BLaER1 treated with 17β-estradiol and CSF1 and Interleukin-3, amounts not matched to agents 10 nM and 100 nM (cell line): ENCODE results near the gene RIIAD1.
A peak's percentile ranks its signal among the peaks of the same experiment; 100 is the strongest.
"Not testable (repeated sequence)": the region's sequence is repeated elsewhere in the genome, so short reads cannot be mapped to it uniquely, and the experiment has no call there.

Experiments used
- H3K27ac ChIP-seq, 11 experiments: shearing (Covaris generic); formaldehyde crosslinking; 2 replicates each; pipeline ENCODE4 v1.8.1; 2022
- H3K27me3 ChIP-seq, 11 experiments: shearing (Covaris generic); formaldehyde crosslinking; 2 replicates each; pipeline ENCODE4 v1.8.1; 2022
- H3K36me3 ChIP-seq, 11 experiments: shearing (Covaris generic); formaldehyde crosslinking; 2 replicates each; pipeline ENCODE4 v1.8.1; 2022
- H3K4me1 ChIP-seq, 10 experiments: shearing (Covaris generic); formaldehyde crosslinking; 2 replicates each; pipeline ENCODE4 v1.8.1; 2022
- H3K4me2 ChIP-seq, 11 experiments: shearing (Covaris generic); formaldehyde crosslinking; 2 replicates each; pipeline ENCODE4 v1.8.1; 2022
- H3K4me3 ChIP-seq, 10 experiments: shearing (Covaris generic); formaldehyde crosslinking; 2 replicates each; pipeline ENCODE4 v1.8.1; 2022
- H3K9ac ChIP-seq, 11 experiments: shearing (Covaris generic); formaldehyde crosslinking; 2 replicates each; pipeline ENCODE4 v1.8.1; 2022
- H3K9me3 ChIP-seq, 11 experiments: shearing (Covaris generic); formaldehyde crosslinking; replicated peaks in 1 of 11; 2 replicates each; pipeline ENCODE4 v1.8.1; 2022
- H4K20me1 ChIP-seq, 11 experiments: shearing (Covaris generic); formaldehyde crosslinking; 2 replicates each; pipeline ENCODE4 v1.8.1; 2022
- Cebpa-rat ChIP-seq, 11 experiments: shearing (Covaris generic); IDR thresholded peaks; 2 replicates each; pipeline ENCODE4 v1.8.1; 2022

The RIIAD1 gene

GRCh38 chr1:151720974-151721787 lies at the start of gene RIIAD1:
Gene RIIAD1, plus strand, starts transcription at chr1:151721522. Its CDS starts 15 bp downstream, at chr1:151721537.
- Histone ChIP-seq H3K9ac (peak within 1 kb of the TSS in 9 of 11 experiments; percentile 14 to 57 (median 40); a peak in 12 of 22 replicates), H3K4me3 (peak within 1 kb of the TSS; percentile 38 to 68 (median 51); a peak in 18 of 20 replicates), H3K9me3 (no peaks in the 10 kb centered on the region), H3K36me3 (no peaks in the 10 kb centered on the region), H4K20me1 (peaks cover 0 to 14% (median 0%) of the 10 kb centered on the region in 11 experiments; a peak in 2 of 22 replicates), H3K27me3 (peaks cover 54 to 79% (median 72%) of the 10 kb centered on the region in 11 experiments), H3K27ac (peak within 1 kb of the TSS in 4 of 11 experiments; percentile 8 to 48 (median 29); a peak in 3 of 22 replicates), H3K4me2 (peak within 1 kb of the TSS; percentile 87 to 99 (median 94)), H3K4me1 (peaks cover 21 to 37% (median 34%) of the 10 kb centered on the region in 10 experiments)
- TF ChIP-seq Cebpa-rat (IDR thresholded peaks at IDR 0.05) = no peak

- H3K4me2 ChIP-seq = no peak overlapping the region
Observed at GRCh38 chr1:151673407-151673806, 47.9 kb upstream of the RIIAD1 start.

GRCh38 chr1:151680391-151680790 lies 40.9 kb upstream of the RIIAD1 start:
- no peak overlapping the region for H3K4me3 ChIP-seq
- H3K36me3 ChIP-seq = peaks cover 44 to 84% (median 65%) of the 10 kb centered on the region in 11 experiments
- H3K27me3 ChIP-seq = no peaks in the 10 kb centered on the region
- peak overlapping the region in 6 of 11 experiments; percentile 50 to 71 (median 66); a peak in 11 of 22 replicates for H3K4me2 ChIP-seq
- H3K27ac ChIP-seq = peak overlapping the region in 3 of 11 experiments; percentile 8 to 24 (median 14); a peak in 1 of 22 replicates
- no peak overlapping the region for H3K9ac ChIP-seq
- H3K4me1 ChIP-seq = peaks cover 0 to 45% (median 26%) of the 10 kb centered on the region in 10 experiments; a peak in 13 of 20 replicates
- H3K9me3 ChIP-seq = no peaks in the 10 kb centered on the region
- no peak for TF ChIP-seq Cebpa-rat (IDR thresholded peaks at IDR 0.05)
- H4K20me1 ChIP-seq = no peaks in the 10 kb centered on the region; a peak in 2 of 22 replicates

More at GRCh38 chr1:151673407-151673806, 47.9 kb upstream of the RIIAD1 start:
- no peak overlapping the region for H3K4me3 ChIP-seq
- H4K20me1 ChIP-seq = peaks cover 0 to 8% (median 0%) of the 10 kb centered on the region in 11 experiments; a peak in 3 of 22 replicates
- peaks cover 10 to 22% (median 17%) of the 10 kb centered on the region in 11 experiments; a peak in 21 of 22 replicates for H3K9me3 ChIP-seq
- peaks cover 51 to 91% (median 72%) of the 10 kb centered on the region in 11 experiments for H3K36me3 ChIP-seq
- no peak overlapping the region for H3K27ac ChIP-seq
- H3K27me3 ChIP-seq = no peaks in the 10 kb centered on the region
- TF ChIP-seq Cebpa-rat (IDR thresholded peaks at IDR 0.05) = no peak
- H3K4me1 ChIP-seq = peaks cover 0 to 15% (median 0%) of the 10 kb centered on the region in 10 experiments; a peak in 5 of 20 replicates
- no peak overlapping the region for H3K9ac ChIP-seq

GRCh38 chr1:151680826-151681225 lies 40.5 kb upstream of the RIIAD1 start:
- no peak for TF ChIP-seq Cebpa-rat (IDR thresholded peaks at IDR 0.05)
- H3K9me3 ChIP-seq = no peaks in the 10 kb centered on the region
- H3K4me1 ChIP-seq = peaks cover 0 to 45% (median 26%) of the 10 kb centered on the region in 10 experiments; a peak in 13 of 20 replicates
- H4K20me1 ChIP-seq = no peaks in the 10 kb centered on the region; a peak in 3 of 22 replicates
- no peaks in the 10 kb centered on the region for H3K27me3 ChIP-seq
- H3K4me2 ChIP-seq = peak overlapping the region in 6 of 11 experiments; percentile 50 to 71 (median 66); a peak in 11 of 22 replicates
- H3K9ac ChIP-seq = no peak overlapping the region
- peak overlapping the region in 2 of 11 experiments; percentile 8 to 24; a peak in 1 of 22 replicates for H3K27ac ChIP-seq
- no peak overlapping the region for H3K4me3 ChIP-seq
- peaks cover 48 to 86% (median 68%) of the 10 kb centered on the region in 11 experiments for H3K36me3 ChIP-seq

GRCh38 chr1:151681923-151682322 lies 39.4 kb upstream of the RIIAD1 start:
- peak overlapping the region in 1 of 11 experiments; percentile 27; a peak in 1 of 22 replicates for H3K27ac ChIP-seq
- H3K4me1 ChIP-seq = peaks cover 0 to 45% (median 26%) of the 10 kb centered on the region in 10 experiments; a peak in 13 of 20 replicates
- no peaks in the 10 kb centered on the region for H3K9me3 ChIP-seq
- no peak overlapping the region for H3K9ac ChIP-seq
- no peak for TF ChIP-seq Cebpa-rat (IDR thresholded peaks at IDR 0.05)
- H3K27me3 ChIP-seq = no peaks in the 10 kb centered on the region
- H4K20me1 ChIP-seq = no peaks in the 10 kb centered on the region; a peak in 3 of 22 replicates
- H3K36me3 ChIP-seq = peaks cover 52 to 88% (median 74%) of the 10 kb centered on the region in 11 experiments
- no peak overlapping the region for H3K4me3 ChIP-seq
- H3K4me2 ChIP-seq = peak overlapping the region in 5 of 11 experiments; percentile 4 to 71 (median 69); a peak in 8 of 22 replicates

- Histone ChIP-seq H3K36me3 (peaks cover 59 to 90% (median 70%) of the 10 kb centered on the region in 11 experiments), H3K4me1 (peaks cover 0 to 45% (median 26%) of the 10 kb centered on the region in 10 experiments; a peak in 13 of 20 replicates)
- H4K20me1 ChIP-seq, H3K27me3 ChIP-seq, H3K27ac ChIP-seq, H3K9ac ChIP-seq, H3K4me2 ChIP-seq, H3K9me3 ChIP-seq, H3K4me3 ChIP-seq: not testable (repeated sequence)
Observed at GRCh38 chr1:151682901-151683300, 38.4 kb upstream of the RIIAD1 start.

- Histone ChIP-seq H3K4me3 (no peak overlapping the region), H4K20me1 (no peaks in the 10 kb centered on the region; a peak in 2 of 22 replicates), H3K9ac (no peak overlapping the region), H3K36me3 (peaks cover 50 to 81% (median 67%) of the 10 kb centered on the region in 11 experiments), H3K9me3 (no peaks in the 10 kb centered on the region), H3K27me3 (no peaks in the 10 kb centered on the region), H3K27ac (no peak overlapping the region), H3K4me2 (no peak overlapping the region), H3K4me1 (peaks cover 0 to 35% (median 25%) of the 10 kb centered on the region in 10 experiments; a peak in 13 of 20 replicates)
- no peak for TF ChIP-seq Cebpa-rat (IDR thresholded peaks at IDR 0.05)
Observed at GRCh38 chr1:151684128-151684527, 37.2 kb upstream of the RIIAD1 start.

GRCh38 chr1:151686561-151686960 lies 34.8 kb upstream of the RIIAD1 start:
- Histone ChIP-seq H3K36me3 (peaks cover 43 to 76% (median 65%) of the 10 kb centered on the region in 11 experiments), H3K4me1 (peaks cover 0 to 25% (median 16%) of the 10 kb centered on the region in 10 experiments; a peak in 14 of 20 replicates), H3K4me3 (no peak overlapping the region), H3K4me2 (no peak overlapping the region), H3K9ac (no peak overlapping the region), H3K27ac (no peak overlapping the region), H3K27me3 (no peaks in the 10 kb centered on the region), H4K20me1 (no peaks in the 10 kb centered on the region; a peak in 1 of 22 replicates), H3K9me3 (no peaks in the 10 kb centered on the region)
- no peak for TF ChIP-seq Cebpa-rat (IDR thresholded peaks at IDR 0.05)

GRCh38 chr1:151689494-151689893 lies 31.8 kb upstream of the RIIAD1 start:
- Histone ChIP-seq H3K9ac (no peak overlapping the region), H3K4me3 (no peak overlapping the region), H4K20me1 (peaks cover 0 to 8% (median 0%) of the 10 kb centered on the region in 11 experiments; a peak in 1 of 22 replicates), H3K4me1 (peaks cover 0 to 29% (median 23%) of the 10 kb centered on the region in 10 experiments; a peak in 14 of 20 replicates), H3K4me2 (no peak overlapping the region), H3K9me3 (no peaks in the 10 kb centered on the region), H3K27ac (no peak overlapping the region), H3K36me3 (peaks cover 49 to 75% (median 65%) of the 10 kb centered on the region in 11 experiments), H3K27me3 (no peaks in the 10 kb centered on the region)
- TF ChIP-seq Cebpa-rat (IDR thresholded peaks at IDR 0.05) = no peak
